GM19240 (cell line): Measurements from ENCODE around the gene COL18A1.
"Not testable (repeated sequence)": the region's sequence is repeated elsewhere in the genome, so short reads cannot be mapped to it uniquely, and the experiment has no call there.

Experiments used
- DNase-seq: peaks from one replicate; pipeline ENCODE4 v3.0.0; 2011; ENCODE audit warnings: low spot score; ENCODE audit not compliant: insufficient read length

The COL18A1 gene

DNA sequence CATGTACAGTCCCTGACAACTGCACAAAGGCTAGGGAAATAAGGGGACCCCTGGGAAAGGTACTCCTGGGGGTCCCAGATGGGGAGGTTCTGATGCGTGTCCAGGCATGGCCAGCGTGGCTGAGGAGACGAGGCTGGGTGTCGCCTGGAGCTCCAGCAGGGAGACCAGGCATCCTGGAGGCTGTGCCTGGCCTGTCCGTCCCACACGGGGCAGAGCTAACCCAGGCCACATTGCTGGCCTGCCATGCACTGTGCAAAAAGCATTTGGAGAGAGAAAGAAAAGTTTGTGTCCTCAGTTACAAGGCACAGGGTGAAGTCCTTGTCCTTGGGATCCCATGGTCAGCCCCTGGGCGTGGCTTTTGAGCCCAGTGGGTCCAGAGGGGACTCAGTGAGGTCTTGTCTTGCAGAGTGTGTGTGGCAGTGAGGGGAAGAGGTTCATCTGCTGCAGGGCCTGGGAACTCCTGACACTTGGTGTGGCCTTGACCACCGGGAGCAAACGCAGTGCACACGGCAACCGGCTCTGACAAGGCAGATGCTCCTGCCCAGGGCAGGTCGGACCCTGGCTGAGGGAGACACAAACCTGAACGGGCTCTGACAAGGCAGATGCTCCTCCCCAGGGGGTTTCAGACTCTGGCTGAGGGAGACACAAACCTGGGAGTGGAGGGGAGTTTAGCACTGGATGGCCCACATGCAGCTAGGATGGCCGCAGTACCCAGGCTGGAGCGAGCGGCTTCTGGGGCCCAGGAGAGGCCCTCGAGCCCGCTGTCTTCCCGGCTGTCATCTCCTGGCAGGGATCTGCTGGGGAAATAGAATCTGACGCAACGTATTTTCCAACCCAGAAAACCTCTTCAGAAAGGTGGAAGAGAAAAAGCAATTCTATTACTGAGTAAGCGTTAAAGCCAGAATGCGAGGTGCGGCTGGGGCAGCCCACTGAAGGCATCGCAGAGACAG is 37.3 kb upstream of the COL18A1 start:
- DNase-seq: no peak

DNA sequence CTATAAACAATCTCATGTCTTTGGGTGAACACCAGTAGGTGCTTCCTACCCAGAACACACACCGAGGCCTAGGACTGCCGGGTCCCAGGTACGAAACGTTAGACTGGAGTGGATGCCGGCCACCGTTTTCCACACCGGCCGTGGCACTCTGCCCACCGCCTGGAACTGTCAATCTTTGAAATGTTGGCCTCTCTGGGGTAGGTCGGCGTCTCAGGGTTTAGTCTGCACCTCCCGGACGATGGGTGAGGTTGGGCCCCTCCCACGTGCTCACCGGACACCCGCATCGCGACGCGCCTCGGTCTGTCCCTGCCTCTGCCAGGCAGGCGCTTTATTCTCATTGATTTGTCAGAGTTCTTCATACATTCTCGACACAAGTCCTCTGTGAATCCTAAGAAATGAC is 35.9 kb upstream of the COL18A1 start:
- DNase-seq: not testable (repeated sequence)

DNA sequence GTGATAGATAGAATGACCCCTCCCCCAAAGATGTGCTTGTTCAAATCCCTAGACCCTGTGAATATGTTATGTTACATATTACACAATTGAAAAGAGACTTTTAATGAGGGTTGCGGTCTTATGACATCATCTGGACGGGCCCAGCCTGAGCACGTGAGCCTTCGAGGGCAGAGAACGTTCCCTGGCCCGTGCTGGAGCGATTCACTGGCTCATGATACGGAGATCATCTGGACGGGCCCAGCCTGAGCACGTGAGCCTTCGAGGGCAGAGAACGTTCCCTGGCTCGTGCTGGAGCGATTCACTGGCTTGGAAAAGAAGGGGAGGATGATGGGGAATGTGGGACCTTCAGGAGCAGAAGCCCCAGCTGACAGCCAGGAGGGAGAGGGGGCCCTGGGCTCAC is 34.4 kb upstream of the COL18A1 start:
- no peak for DNase-seq

DNA sequence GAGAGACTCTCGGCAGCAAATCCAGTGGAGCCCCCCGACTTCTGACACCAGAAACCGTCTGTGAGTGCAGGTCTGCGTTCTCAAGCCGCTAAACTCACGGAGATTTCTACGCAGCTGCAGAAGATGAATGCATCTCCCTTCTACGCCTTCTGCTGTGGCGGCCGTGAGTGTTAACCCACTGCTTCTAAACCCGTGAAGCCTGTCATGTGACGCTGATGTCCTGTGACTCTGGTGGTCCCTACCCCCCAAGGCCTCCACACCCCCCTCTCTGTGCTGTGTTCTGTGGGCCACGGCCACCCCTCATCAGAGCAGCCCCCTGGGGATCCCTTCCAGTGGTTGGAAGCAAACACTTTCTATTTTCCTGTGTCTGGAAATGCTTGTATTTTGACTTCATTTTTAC is 33.9 kb upstream of the COL18A1 start:
- DNase-seq: no peak

DNA sequence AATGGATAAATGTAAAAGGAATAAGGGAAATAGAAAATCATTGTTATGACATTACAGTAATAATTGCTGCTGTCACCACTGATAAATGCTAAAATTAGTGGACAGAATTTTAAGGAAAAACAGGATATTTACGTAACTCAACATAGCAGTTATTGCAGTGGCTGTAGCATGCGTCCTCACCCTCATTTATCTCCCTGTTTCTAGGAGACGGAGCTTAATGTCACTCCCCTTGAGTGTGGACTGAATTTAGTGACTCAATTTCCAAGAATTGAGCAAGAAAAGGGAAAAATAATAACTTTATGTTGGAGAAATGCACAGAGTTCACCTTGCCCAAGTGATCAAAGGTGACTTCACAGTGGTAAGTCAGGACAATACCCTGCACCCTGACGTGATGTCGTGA is 33.3 kb upstream of the COL18A1 start:
- no peak for DNase-seq

DNA sequence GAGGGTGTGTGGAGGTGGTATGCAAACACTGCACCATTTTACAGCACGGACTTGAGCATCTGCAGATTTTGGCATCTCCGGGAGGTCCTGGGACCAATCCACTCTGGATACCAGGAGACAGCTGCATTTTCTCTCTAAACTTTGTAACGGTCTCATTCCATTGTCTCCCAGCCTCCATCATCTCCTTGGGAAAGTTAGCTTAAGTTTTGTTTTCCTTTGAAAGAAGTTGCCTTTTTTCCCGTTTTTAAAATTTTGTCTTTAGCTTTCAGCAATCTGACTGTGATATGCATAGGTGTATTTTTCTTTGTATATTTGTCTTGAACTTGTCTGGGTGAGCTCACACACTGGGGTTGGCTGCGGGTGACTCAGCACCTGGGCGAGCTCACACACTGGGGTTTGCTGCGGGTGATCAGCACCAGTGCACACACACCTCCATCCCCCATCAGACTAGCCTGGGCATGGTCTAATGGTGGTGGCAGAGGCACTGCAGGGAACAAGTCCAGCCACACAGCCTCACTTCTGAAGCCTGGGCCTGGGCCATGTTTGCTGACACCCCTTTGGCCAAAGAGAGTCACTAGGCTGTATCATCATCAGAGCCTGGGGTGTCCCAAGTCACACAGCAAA is 32.1 kb upstream of the COL18A1 start:
- DNase-seq: no peak

DNA sequence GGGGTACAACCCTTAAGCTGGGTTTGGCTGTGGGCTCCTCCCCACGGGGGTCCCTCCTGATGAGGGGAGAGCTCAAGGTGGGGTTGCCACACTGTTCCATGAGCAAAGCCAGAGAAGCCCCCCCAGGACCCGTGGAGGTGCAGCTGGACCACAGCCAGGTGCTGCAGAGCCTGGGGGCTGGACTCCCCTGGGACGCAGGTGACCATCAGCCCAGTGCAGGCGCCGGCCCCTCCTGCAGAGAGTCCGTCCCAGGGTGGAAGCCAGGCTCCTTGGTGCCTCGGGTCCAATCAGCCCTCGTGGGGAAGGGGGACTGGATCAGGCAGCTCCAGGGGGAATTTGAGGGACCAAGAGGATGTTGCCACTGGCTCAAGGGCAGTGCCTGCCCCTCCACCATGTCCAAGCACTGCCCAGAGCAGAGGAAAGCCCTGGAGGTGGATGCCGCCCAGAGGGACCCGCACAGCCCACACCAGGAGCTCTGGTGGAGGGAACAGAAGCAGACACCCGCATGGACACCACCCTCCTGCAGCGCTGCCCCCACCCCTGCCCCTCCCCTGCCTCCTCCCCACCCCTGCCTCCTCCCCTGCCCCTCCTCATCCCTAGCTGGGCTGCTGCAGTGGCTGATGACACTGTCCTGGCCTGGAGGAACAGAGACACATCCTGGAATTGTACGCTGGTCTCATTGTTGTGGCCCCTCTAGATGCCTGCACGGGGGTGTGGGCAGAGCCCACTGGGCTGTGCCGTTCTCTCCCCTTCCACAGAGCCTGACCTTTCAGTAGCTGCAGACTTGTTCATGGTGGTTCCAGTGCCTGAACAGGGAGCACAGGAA is 30.8 kb upstream of the COL18A1 start:
- DNase-seq: no peak

DNA sequence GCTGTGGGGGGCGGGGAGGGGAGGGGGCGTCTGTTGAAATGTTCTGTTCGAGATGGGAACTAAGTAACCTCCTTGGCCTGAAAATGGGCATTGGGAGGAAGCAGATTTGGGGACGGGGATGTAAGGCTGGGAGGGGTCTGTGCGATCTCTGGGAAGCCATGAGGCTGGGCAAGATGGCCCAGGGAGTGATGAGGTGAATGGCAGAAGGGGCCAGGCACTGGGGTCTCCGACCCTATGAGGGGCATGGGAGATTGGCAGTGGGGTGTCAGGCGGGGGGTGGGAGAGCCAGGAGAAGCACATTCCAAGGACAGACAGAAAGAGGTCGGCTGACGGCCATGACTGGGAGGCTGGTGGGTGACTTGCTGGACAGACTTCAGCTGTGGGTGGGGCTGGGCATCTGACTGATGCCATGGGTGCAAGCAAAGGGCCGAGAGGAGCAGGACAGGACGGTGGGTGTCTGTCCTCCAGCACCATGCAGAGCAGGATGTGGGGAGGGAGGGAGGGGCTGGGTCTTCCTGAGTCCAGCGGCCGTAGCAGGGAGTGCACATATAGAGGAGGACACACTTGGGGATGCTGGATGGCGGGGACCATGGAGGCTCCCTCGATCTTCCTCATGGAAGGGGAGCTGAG is 30.0 kb upstream of the COL18A1 start:
- no peak for DNase-seq

DNA sequence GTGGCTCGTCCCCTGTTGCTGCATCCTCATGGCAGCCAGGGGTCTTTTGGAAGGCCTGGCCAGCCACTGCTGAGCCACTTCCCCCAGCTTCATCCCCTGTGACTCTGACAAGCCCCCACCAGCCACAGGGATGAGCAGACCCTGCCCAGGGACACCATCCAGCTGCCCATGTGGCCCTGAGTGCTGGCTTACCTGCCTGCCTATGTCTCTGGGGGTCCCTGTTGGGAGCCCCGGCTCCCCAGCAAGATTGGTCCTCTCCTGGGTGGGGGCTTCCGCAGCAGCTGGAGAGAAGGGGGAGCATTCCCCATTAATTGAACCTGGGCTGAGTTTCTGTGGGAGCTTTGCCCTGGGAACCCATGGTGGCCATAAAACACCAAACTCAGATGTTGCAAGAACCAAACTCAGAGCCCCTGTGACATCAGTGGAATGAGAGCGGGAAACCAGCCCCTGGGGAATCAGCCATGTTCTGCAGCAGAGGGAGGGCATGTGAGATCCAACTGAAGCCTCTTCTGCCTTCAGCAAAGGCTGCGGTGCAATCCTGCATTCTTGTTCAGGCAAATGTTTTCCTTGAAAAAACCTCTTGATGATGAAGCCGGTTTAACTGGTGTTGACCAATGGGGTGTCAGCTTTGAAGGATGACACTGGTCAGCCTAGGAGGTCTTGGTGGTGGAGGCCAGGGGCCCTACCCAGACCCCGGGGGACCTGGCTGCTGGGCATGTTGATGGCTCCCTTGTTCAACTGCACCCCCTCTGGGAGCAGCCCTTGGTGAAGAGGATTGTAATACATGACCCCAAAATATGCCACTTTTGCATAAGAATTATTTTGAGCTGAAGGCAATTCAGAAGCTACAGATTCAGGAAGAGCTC is 28.3 kb upstream of the COL18A1 start:
- DNase-seq: no peak

DNA sequence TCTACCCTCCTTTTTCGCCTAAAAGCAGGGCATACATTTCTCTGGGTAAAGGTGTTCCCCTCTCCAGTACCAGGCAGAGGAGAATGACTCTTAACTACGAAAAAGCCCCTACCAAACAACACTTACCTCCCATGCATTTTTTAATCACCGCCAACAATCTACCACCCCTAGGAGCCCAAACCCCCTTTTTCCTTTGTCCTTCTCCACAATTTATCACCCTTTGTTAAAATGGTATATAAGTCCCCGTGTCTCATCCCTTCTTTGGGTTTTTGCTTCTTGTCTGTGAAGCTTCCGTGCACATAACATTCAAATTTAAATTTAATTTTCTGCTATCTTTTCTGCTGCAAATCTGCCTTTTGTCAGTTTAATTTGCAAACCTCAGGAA is 27.6 kb upstream of the COL18A1 start:
- no peak for DNase-seq

DNA sequence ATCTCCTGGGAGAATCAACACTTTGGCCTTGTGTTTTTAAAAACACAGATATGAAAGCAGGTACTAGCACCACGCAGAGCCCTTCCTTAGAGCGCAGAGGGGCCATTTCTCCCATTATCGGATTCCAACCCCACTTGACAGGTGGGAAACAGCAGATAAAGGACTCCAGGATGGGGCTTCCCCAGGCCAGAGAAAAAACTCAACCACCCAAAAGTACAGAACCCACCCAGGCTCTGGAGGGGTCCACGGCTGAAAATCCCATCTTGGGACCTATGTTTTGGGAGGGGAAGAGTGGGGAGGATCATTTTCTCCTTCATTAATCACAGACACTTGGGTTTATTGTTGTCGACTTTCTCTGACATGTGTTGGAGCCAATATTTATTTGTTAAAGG is 27.1 kb upstream of the COL18A1 start:
- no peak for DNase-seq

DNA sequence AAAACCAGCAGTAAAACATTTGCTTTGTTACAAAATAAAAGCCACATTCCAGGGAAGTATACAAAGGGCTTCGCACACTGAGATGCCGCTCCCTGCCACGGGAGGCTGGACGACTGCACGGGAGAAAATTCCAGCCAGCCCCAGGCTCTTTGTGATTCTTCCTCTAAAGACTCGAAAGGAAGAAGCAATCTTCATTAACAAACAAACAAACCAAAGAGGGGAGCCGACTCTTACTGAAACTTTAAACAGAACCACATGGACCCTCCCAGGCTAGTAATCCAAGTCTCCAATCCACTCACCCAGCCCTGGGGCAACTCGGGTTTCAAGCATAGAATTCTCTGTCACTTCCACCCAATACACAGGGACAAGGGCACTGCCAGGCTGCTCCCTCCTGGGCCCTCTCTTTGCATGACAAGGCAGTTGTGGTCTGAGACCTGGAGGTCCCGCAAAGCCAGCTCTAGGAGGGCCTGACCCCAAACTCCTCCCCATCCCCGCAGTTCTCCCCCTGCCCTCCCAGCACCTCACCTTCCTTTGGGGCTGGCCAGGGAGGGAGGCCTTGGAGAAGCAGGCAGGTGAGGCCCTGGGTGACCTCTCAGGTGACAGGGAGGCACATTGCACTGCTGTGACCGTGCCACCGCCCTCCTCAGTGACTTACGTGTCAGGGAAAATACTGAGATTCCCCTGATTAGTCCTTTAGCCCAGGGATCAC is 26.6 kb upstream of the COL18A1 start:
- no peak for DNase-seq

DNA sequence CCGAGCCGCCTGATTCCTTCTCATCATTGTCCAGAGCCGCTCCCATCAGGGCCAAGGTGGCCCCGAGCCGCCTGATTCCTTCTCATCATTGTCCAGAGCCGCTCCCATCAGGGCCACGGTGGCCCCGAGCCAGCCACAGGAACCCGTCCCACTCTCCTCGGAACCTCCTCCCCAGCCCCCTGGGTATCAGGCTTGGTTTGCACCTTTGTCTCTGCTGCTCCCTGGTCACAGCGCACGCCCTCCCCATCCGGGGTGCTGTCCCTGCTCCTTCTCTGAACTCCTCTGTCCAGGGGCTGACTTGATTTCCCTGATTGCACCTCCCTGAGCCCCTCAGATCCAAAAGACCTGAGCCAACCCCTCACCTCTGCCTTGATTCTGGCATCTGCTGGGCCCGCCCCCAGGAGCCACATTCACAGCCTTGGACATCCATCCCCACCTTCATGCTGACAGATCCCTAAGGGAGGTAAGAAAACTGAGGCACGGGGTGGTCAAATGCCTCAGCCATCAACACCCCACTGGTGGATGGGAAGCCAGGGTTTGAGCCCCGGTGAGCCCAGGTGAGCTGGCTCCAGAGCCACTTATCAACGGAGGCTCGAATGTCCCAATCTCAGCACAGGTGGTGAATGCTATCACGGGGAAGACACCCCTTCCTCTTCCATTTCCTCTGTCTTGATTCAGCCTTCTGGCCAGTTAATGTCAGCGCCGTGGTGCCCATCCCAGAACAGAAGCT is 25.6 kb upstream of the COL18A1 start:
- no peak for DNase-seq

DNA sequence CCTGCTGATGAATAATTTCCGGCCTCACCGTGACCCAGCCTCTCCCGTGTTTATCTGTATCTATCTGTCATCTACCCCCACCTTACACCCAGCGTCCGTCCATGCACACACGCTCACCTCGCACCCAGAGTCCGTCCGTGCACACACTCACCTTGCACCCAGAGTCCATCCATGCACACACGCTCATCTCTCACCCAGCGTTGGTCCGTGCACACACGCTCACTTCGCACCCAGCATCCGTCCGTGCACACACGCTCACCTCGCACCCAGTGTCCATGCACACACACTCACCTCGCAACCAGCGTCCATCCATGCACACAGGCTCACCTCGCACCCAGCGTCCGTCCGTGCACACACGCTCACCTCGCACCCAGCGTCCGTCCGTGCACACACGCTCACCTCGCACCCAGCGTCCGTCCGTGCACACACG is 25.0 kb upstream of the COL18A1 start:
- DNase-seq: no peak

DNA sequence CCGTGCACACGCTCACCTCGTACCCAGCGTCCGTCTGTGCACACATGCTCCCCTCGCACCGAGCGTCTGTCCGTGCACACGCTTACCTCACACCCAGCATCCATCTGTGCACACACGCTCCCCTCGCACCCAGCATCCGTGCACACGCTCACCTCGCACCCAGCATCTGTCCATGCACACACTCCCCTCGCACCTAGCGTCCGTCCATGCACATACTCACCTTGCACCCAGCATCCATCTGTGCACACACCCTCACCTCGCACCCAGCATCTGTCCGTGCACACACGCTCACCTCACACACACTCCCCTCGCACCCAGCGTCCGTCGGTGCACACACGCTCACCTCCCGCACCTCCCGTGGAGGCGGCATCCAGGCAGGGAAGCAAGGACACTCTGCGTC is 24.4 kb upstream of the COL18A1 start:
- DNase-seq: no peak

DNA sequence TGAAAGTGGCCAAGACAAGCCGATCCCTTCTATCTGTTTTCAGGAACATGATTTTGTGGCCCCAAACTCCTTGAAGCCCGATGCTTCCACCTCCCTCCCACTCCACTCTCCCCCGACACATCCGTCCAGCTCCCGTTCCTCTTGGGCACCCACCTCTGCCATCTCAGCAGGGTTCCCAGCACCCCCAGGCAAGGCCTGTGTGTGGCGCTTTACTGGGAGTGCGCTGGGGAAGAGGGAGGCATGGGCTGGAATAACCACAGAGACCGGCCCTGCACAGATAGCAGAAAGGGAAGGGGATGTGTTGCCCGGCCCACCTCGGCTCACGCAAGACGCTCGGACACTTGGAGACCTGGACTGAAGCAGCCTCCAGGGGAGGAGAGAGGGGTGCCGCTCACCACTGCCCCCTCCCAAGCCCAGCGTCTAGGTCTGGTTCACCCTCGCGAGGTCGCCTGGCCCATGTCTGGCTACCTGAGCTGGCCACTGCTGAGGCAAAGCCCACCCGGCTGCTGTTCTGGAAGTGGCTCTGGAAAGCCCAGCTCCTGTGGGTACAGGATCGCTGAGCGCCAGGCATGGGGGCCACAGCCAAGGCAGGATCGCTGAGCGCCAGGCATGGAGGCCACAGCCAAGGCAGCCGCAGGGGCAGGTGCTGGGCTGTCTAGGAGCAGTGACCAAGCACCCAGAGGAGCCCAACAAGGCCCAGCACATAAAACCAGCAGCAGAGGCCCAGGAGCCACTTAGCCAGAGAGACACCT is 23.8 kb upstream of the COL18A1 start:
- DNase-seq: no peak

DNA sequence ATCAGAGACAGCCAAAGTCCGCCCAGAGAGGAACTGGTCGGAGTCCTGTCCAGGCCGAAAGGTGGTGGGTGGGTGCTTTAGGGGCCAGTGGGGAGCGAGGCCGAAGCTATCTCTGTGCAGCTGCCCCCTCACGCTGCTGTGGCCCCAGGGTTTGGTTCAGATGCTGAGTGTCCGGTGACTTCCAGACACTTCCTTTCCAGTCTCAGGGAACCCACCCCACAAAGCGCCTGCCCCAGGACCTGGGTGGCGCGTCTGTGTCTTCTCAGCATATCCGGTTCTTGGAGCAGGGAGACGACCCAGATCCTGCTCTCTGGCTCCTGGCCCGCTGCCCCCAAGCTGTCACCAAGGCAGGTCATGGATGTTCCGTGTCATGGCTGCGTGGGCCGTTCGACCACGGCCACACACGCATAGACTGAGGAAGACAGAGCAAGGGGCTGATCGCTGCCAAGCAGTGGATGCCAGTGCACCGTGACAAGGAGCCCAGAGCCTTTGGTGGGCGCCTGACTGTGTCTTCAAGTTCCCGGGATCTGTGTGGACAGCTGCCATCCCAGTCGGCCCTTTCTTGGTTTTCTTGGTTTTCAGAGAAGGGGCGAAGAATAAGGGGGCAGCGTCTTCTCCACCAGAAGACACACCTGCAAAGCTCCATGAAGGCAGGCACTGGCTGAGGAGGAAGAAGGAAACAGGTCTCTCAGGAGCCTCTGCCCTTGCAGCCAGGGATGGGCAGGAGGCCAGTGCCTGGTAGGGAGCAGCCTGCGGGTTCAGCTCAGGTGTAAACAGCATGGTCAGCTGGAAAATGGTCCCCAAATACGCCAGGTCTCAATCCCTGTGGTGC is 22.9 kb upstream of the COL18A1 start:
- no peak for DNase-seq

DNA sequence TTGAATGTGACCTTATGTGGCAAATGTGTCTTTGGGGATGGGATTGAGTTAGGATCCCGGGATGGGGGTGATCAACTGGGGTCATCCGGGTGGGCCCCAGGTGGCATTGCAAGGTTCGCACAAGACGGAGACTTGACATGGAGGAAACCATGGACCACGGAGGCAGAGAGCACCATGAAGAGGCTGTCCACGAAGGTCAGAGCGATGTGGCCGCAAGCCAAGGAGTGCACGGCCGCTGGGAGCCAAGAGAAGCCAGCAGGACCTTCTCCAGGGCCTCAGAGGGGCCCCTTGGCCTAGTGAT is 22.3 kb upstream of the COL18A1 start:
- DNase-seq: no peak
